AG09309 (cell line): ENCODE data around the gene HMCES.
A peak's percentile ranks its signal among the peaks of the same experiment; 100 is the strongest.

ENCODE experiments used
- DNase-seq: peaks from one replicate; pipeline ENCODE4 v3.0.0-alpha.2; 2010; ENCODE audit warnings: low read depth
- H3K4me3 ChIP-seq: 2 replicates; pipeline ENCODE4 v1.5.1; 2011; ENCODE audit warnings: mild to moderate bottlenecking, low read depth, low read length, moderate library complexity; ENCODE audit not compliant: control insufficient read depth
- CTCF ChIP-seq: IDR thresholded peaks from 2 replicates; pipeline ENCODE4 v1.5.1; 2011; ENCODE audit warnings: mild to moderate bottlenecking, low read depth, low read length, inconsistent platforms; ENCODE audit not compliant: insufficient read depth, control insufficient read depth; ENCODE audit errors: missing control alignments

Gene HMCES

GRCh38 chr3:129246636-129247035 lies 32.0 kb upstream of the HMCES start:
- H3K4me3 ChIP-seq: no peak overlapping the region
- TF ChIP-seq CTCF: no peak
- no peak for DNase-seq

DNA sequence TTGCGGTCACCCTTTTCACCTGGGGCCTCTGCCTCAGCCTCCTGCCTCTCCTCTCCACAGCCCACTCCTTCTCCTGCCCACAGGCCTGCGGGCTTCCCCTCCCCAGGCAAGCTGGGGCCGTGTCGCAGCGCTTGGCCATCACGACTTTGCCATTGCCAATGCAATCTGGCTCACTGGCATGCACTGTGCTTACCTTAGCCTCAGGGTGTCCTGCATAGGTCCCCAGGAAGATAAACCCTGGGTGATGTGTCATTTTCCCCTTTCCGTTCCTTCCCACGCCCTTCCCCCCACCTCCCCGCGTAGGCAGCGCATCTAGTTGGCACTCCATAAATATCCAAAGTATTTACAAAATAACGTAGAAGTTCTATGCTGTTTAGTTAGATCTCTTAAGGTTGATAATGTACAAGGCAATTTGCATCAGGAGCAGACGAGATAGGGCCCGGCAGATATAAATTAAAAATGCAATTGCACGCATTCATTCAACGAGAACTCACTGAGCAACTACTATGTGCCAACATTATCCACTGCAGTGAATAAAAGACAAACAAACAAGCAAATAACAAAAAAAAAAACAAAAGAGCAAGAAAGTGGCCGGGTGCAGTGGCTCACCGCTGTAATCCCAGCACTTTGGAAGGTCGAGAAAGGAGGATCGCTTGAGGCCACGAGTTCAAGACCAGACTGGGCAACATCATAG lies 30.2 kb upstream of the HMCES start:
- no peak for DNase-seq
- TF ChIP-seq CTCF: no peak
- H3K4me3 ChIP-seq: peak overlapping the region; percentile 73

DNA sequence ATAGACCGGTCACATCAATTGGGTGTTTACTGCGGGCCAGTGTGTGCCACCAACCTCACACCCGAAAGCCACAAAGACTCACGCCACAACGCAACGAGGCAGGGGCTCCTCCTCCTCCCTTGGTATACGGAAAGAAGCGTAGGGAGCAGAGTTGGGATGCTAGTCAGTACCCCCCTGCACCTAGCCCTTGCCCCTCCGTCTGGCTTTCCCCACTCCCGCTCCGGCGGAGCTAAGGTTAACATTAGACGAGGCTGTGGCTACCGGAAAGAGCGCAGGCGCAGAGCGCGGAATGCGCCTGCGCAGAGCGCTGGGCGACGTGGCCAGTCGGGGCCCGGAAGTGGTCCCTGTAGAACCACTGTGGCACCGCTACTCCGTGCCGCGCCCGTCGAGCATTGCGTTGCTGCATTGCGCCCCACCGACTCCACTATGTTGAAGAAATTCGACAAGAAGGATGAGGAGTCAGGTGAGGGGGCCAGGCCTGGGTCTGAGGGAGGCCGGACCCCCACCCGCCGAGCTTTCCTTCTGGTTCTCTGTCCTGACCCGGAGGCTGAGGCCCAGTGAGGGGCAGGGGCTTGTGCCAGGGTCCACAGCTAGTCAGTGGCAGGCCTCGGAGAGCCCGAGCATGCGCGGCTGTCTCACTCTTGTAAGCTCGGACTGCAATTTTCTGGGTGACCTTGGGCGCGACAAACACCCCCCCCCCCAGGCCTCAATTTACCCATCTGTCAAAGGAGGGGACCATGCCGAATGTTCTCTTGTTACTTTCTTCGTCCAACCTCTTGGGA lies 29.2 kb upstream of the HMCES start, which contains the start of gene COPG1:
TSS of gene COPG1 (plus strand) at position 323 of the 782 bp plus-strand sequence. CDS start at position 427, 104 bp downstream.
- H3K4me3 ChIP-seq: peak within 1 kb of the TSS; percentile 73
- no peak for TF ChIP-seq CTCF
- DNase-seq: peak; percentile 45

DNA sequence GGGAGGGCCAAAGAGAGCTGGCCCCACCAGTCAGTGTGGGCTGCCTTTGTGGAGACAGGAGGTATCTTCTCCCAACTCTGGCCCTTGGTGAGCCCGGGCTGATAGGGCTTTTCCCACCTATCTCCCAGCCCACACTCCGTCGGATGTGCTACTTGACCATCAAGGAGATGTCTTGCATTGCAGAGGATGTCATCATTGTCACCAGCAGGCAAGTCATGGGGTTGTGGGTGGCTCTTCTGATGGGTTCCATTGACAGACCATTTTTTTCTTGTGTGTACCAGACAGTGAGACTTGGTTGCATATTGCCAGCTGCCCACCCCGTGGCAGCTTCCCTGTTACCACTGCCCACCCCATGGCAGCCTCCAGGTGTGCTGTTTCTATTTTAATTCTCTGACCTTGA lies 25.9 kb upstream of the HMCES start:
- DNase-seq: no peak
- no peak for TF ChIP-seq CTCF
- no peak overlapping the region for H3K4me3 ChIP-seq

GRCh38 chr3:129254536-129255230 lies 24.0 kb upstream of the HMCES start:
- no peak overlapping the region for H3K4me3 ChIP-seq
- no peak for TF ChIP-seq CTCF
- DNase-seq: no peak

- no peak for TF ChIP-seq CTCF
- no peak overlapping the region for H3K4me3 ChIP-seq
- DNase-seq: no peak
Measured at GRCh38 chr3:129256270-129256669, 22.4 kb upstream of the HMCES start.
